ENCODE results near the gene AQP6. TPM values are rescaled to one million over a fixed set of nuclear protein-coding genes. Genes with fewer than 3 reads are reported as not detected.

The AQP6 gene
- total RNA-seq, 4 donors from 2014 or later, result not detected

DNA sequence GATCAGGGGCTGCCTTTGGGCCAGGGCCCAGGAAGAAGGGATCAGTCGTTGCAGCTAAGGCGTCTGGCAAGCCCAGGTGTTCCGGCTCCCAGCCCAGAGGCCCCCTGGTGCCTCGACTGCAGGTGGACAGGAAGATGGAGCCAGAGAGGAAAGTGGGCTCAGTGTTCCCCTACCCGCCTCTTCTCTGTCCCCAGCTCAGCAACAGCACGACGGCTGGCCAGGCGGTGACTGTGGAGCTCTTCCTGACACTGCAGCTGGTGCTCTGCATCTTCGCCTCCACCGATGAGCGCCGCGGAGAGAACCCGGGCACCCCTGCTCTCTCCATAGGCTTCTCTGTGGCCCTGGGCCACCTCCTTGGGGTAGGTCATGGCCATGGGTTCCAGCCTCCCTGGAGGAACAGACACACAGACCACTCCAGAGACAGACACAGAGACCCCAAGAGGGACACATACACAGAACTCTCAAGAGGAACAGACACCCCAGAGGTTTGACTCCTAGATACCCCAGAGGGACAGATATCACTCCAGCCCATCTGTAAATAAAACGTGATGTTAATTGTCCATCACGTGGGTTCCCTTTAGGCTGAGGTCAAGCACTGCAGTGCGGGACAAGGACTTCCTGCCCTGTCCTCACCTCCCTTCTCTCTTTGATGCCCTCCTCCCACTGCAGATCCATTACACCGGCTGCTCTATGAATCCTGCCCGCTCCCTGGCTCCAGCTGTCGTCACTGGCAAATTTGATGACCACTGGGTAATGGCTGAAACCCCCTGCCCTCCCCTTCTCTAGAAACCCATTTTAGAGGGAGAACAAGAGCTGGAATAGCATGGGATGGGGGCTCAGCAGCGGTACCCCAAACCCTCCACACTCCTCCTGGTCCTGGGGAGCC, 18.5 kb upstream of the AQP6 start:
- peaks cover 37% of the 10 kb centered on the region for H3K27me3 ChIP-seq
- DNase-seq (ENCODE audit: low spot score in 2 of 2), result no peak
- H3K9me3 ChIP-seq, result no peaks in the 10 kb centered on the region
- no peaks in the 10 kb centered on the region for H3K36me3 ChIP-seq
- no peak for TF ChIP-seq POLR2A (IDR thresholded peaks at IDR 0.05)
- TF ChIP-seq POLR2AphosphoS5 (IDR thresholded peaks at IDR 0.05), result no peak
- TF ChIP-seq, protein P1, sequence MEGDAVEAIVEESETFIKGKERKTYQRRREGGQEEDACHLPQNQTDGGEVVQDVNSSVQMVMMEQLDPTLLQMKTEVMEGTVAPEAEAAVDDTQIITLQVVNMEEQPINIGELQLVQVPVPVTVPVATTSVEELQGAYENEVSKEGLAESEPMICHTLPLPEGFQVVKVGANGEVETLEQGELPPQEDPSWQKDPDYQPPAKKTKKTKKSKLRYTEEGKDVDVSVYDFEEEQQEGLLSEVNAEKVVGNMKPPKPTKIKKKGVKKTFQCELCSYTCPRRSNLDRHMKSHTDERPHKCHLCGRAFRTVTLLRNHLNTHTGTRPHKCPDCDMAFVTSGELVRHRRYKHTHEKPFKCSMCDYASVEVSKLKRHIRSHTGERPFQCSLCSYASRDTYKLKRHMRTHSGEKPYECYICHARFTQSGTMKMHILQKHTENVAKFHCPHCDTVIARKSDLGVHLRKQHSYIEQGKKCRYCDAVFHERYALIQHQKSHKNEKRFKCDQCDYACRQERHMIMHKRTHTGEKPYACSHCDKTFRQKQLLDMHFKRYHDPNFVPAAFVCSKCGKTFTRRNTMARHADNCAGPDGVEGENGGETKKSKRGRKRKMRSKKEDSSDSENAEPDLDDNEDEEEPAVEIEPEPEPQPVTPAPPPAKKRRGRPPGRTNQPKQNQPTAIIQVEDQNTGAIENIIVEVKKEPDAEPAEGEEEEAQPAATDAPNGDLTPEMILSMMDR (IDR thresholded peaks at IDR 0.05), result no peak
- TF ChIP-seq EP300 (IDR thresholded peaks at IDR 0.05), result no peak
- H3K4me1 ChIP-seq, result peaks cover 7% of the 10 kb centered on the region
- WGBS, result 73% methylated on average over 9 of the region's 21 CpGs
- H3K4me3 ChIP-seq, result no peak overlapping the region
- H3K27ac ChIP-seq, result no peak overlapping the region

DNA sequence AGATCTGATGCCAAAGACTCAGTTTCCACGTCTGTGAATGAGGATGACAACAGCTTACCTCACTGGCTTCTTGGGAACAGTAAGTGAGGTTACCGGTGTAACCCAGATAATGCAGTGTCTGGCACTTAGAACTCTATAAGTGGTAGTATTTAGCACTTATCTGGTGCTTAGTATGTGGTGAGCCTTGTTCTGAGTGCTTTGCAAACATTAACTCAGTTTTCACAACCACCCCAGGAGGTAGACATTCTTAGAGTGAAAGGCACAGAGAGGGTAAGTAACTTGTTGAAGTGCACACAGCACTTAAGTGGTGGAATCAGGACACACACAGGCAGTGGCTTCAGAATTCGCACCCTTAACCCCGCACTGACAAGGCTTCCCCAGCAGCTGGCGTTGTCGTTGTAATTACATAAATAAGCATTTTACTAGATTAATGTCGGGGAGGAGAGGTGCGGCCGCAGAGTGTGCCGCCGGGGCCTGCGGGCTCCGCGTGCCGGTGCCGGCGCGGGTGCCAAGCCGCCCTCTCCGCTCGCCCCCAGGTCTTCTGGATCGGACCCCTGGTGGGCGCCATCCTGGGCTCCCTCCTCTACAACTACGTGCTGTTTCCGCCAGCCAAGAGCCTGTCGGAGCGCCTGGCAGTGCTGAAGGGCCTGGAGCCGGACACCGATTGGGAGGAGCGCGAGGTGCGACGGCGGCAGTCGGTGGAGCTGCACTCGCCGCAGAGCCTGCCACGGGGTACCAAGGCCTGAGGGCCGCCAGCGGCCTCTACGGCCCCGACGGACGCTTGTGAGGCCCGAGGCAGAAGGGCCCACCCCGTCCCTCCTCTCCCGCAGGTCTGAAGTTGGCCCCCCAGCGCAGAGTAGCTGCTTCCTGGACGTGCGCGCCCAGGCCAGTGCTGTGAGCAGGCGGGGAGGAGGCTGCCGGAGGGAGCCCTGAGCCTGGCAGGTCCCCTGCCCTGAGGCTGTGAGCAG, 17.6 kb upstream of the AQP6 start:
- no peak for TF ChIP-seq EP300 (IDR thresholded peaks at IDR 0.05)
- no peak for TF ChIP-seq POLR2AphosphoS5 (IDR thresholded peaks at IDR 0.05)
- no peak for TF ChIP-seq POLR2A (IDR thresholded peaks at IDR 0.05)
- TF ChIP-seq, protein P1 (IDR thresholded peaks at IDR 0.05), result no peak
- peaks cover 10% of the 10 kb centered on the region for H3K4me1 ChIP-seq
- H3K27me3 ChIP-seq, result peaks cover 46% of the 10 kb centered on the region
- WGBS, result 25% methylated on average over 33 of the region's 53 CpGs
- no peaks in the 10 kb centered on the region for H3K36me3 ChIP-seq
- no peak overlapping the region for H3K4me3 ChIP-seq
- H3K9me3 ChIP-seq, result no peaks in the 10 kb centered on the region
- H3K27ac ChIP-seq, result no peak overlapping the region
- no peak for DNase-seq (ENCODE audit: low spot score in 2 of 2)

DNA sequence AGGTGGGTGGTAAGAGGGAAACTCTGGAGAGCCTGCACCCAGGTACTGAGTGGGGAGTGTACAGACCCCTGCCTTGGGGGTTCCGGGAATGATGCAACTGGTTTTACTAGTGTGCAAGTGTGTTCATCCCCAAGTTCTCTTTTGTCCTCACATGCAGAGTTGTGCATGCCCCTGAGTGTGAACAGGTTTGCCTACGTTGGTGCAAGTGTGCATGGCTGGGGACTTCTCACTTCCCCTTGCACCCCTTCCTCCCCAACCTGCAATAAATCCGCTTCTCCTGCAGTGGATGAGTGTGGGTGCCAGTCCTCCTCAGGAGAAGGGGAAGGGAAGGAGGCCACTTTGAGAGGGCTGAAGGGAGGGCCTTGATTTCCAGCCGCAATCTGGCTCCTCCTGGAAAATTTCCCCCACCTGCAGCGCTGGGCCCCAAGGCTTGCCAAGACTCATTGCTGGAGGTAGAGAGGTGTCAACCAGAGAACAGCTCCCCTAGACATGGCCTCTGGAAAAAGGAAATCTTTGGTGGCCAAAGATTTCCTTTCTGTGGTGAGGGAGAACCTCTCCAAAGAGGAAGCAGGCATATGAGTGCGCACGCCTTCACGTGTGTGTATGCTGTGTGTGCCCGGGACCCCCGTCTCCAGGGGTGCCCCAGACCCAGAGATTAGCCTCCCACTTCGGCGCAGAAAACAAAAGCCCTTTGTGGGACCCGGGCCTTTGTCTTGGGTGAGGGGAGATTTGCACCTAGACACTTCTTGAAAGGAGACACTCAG, 16.7 kb upstream of the AQP6 start:
- Histone ChIP-seq H3K4me3 (no peak overlapping the region), H3K27ac (no peak overlapping the region), H3K4me1 (peaks cover 14% of the 10 kb centered on the region), H3K27me3 (peaks cover 56% of the 10 kb centered on the region), H3K36me3 (no peaks in the 10 kb centered on the region), H3K9me3 (no peaks in the 10 kb centered on the region)
- no peak for DNase-seq (ENCODE audit: low spot score in 2 of 2)
- TF ChIP-seq EP300 (IDR thresholded peaks at IDR 0.05), result no peak
- TF ChIP-seq POLR2AphosphoS5 (IDR thresholded peaks at IDR 0.05), result no peak
- TF ChIP-seq, protein P1 (IDR thresholded peaks at IDR 0.05), result no peak
- TF ChIP-seq POLR2A (IDR thresholded peaks at IDR 0.05), result no peak
- 63% methylated on average over 13 of the region's 13 CpGs for WGBS

DNA sequence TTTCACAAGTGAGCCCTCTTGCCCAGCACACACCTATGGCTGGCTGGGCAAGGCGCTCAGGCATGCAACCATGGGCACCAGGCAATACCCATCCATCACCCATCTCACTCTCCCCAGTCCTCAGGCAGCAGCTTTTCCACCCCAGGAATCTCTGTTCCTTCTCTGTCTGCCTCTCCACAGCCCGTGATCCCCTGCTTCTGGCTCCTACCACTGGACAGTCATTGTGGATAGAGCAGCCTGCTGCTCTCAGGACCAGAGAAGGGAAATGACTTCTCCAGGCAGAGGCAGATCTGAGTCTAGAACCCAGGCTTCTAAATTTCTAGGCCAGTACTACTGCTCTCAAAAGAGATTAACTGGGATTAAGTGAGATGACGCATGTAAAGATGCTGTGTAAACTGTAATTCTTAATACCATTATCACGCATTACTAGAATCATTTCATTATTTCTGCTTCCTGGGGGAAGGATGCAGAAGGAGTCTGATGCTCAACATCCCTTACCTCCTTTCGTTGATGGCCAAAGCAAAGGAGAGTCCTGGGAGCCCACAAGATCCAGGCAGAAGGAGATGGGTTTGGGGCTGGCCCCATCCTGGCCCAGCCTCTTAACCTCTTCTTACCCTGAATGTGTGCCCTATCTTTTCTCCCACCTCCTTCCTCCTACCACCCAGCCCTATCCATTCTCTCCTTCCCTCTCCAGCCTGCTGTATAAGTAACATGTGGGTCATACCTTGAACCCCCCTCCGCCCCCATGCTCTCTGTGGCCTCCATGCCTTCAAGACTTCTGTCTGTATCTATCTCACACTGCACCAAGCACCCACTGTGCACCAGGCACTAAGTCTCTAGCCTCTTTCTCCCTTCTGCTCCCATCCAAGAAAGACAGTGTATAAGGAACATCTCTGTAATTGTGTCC, 15.8 kb upstream of the AQP6 start:
- H3K4me3 ChIP-seq, result no peak overlapping the region
- no peak for TF ChIP-seq POLR2AphosphoS5 (IDR thresholded peaks at IDR 0.05)
- TF ChIP-seq, protein P1 (IDR thresholded peaks at IDR 0.05), result no peak
- no peak for TF ChIP-seq EP300 (IDR thresholded peaks at IDR 0.05)
- no peak for TF ChIP-seq POLR2A (IDR thresholded peaks at IDR 0.05)
- no peak overlapping the region for H3K27ac ChIP-seq
- 85% methylated on average over 5 of the region's 6 CpGs for WGBS
- H3K9me3 ChIP-seq, result no peaks in the 10 kb centered on the region
- H3K27me3 ChIP-seq, result peaks cover 64% of the 10 kb centered on the region
- DNase-seq (ENCODE audit: low spot score in 2 of 2), result no peak
- H3K36me3 ChIP-seq, result no peaks in the 10 kb centered on the region
- peaks cover 20% of the 10 kb centered on the region for H3K4me1 ChIP-seq
